Gastrocnemius medialis (tissue), 4 donors: Measurements from ENCODE around the gene ZNF839. TPM values are rescaled to one million over a fixed set of nuclear protein-coding genes. Genes with fewer than 3 reads are reported as not detected.
A peak's percentile ranks its signal among the peaks of the same experiment; 100 is the strongest.

ENCODE experiments used
- ATAC-seq, 2 donors: fragments of 150-250 bp; one replicate each; pipeline ENCODE4 v1.9.1; 2016
- DNase-seq, 2 donors: peaks; one replicate each; pipeline ENCODE4 v3.0.0-alpha.2; 2019
- H3K27ac ChIP-seq, 4 donors: fragments of 200-600 bp; sonication (generic); 1 replicate in 1 of 4; 2 replicates in 3 of 4; pipeline ENCODE4 v1.5.1; 2016 to 2018; ENCODE audit warnings: mild to moderate bottlenecking in 2 of 4, moderate library complexity in 1 of 4
- H3K27me3 ChIP-seq, 3 donors: fragments of 200-600 bp; sonication (generic) in 2 of 3; 1 replicate in 1 of 3; 2 replicates in 2 of 3; pipeline versions ENCODE4 v1.5.1 to v1.6.0; 2016 to 2019; ENCODE audit warnings: mild to moderate bottlenecking in 1 of 3, moderate library complexity in 1 of 3
- H3K36me3 ChIP-seq, 2 donors: fragments of 200-600 bp; sonication (generic) in 1 of 2; one replicate each; pipeline ENCODE4 v1.5.1; 2017 to 2018
- H3K4me1 ChIP-seq, 2 donors: fragments of 200-600 bp; sonication (generic) in 1 of 2; one replicate each; pipeline ENCODE4 v1.5.1; 2016 to 2017; ENCODE audit warnings: mild to moderate bottlenecking in 2 of 2
- H3K4me3 ChIP-seq, 4 donors: fragments of 200-600 bp; sonication (generic) in 3 of 4; 1 replicate in 1 of 4; 2 replicates in 3 of 4; pipeline ENCODE4 v1.5.1; 2016 to 2019; ENCODE audit warnings: mild to moderate bottlenecking in 2 of 4
- H3K9me3 ChIP-seq, 3 donors: fragments of 200-600 bp; sonication (generic) in 2 of 3; 1 replicate in 1 of 3; 2 replicates in 2 of 3; pipeline ENCODE4 v1.5.1; 2016 to 2019
- CTCF ChIP-seq, 5 experiments: fragments of 450-650 bp in 3 of 5; fragments of 200-600 bp in 2 of 5; sonication (generic) in 2 of 5; IDR thresholded peaks in 4 of 5; conservative IDR thresholded peaks in 1 of 5; 1 replicate in 4 of 5; 2 replicates in 1 of 5; pipeline ENCODE4 v1.5.1; 2016 to 2019; ENCODE audit warnings: antibody characterized with exemption in 5 of 5, mild to moderate bottlenecking in 3 of 5, moderate library complexity in 3 of 5
- POLR2A ChIP-seq, 2 donors: fragments of 450-650 bp; IDR thresholded peaks; one replicate each; pipeline ENCODE4 v1.6.1; 2017; ENCODE audit warnings: antibody characterized with exemption in 2 of 2, mild to moderate bottlenecking in 2 of 2, moderate library complexity in 2 of 2
- in situ Hi-C, 4 donors: fragments of 200-750 bp; cut with MboI; loops; one replicate each; pipeline versions ENCODE4 v1.15.0 to v1.8.0; 2017; ENCODE audit warnings: low sequenced_read_pairs in 4 of 4
- intact Hi-C: fragments of 100-400 bp; cut with DNase I; formaldehyde crosslinking; loops from one replicate; pipeline ENCODE4 v1.15.1; 2023; ENCODE audit warnings: low total_unique reads
- total RNA-seq, 4 donors: library from RNA; depleted of rRNA; stranded (reverse); fragments of >200 nt; gene quantifications; one replicate each; pipeline versions ENCODE4 v1.1.0 to v1.2.3, GENCODE V29; 2016

ZNF839 gene
- total RNA-seq, 4 donors from 2014 or later, result 10.6 to 16.8 (median 14.0) TPM

- TF ChIP-seq CTCF (IDR thresholded peaks at IDR 0.05 in 4 of 5, conservative IDR thresholded peaks at IDR 0.05 in 1 of 5) (no peak), POLR2A (IDR thresholded peaks at IDR 0.05) (no peak)
These were observed 67.5 kb downstream of the ZNF839 start for GRCh38 chr14:102387086-102387485.

DNA sequence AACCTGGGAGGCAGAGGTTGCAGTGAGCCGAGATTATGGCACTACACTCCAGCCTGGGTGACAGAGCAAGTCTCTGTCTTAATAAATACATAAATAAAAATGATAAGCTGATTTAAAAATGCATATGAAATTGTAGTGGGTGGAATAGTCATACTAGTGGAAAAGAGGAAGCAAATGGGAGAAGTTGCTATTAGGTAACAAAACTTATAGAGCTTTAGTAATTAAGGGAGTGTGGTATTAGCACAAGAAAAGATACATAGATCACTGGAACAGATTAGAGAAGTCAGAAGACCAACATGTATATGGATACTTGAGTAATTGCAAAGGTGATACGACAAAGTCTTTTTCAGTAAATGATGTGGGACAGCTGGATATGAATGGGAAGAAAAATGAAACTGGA is 69.7 kb downstream of the ZNF839 start:
- DNase-seq, result no peak
- Histone ChIP-seq H3K9me3 (no peaks in the 10 kb centered on the region), H3K4me3 (no peak overlapping the region), H3K27me3 (no peaks in the 10 kb centered on the region), H3K36me3 (no peaks in the 10 kb centered on the region), H3K4me1 (peaks cover 0 to 10% of the 10 kb centered on the region in 2 donors), H3K27ac (peak overlapping the region in 1 of 4 donors; percentile 29)
- in situ Hi-C loops, result no loop called here
- intact Hi-C loops, result no loop called here
- TF ChIP-seq CTCF (IDR thresholded peaks at IDR 0.05 in 4 of 5, conservative IDR thresholded peaks at IDR 0.05 in 1 of 5) (no peak), POLR2A (IDR thresholded peaks at IDR 0.05) (no peak)
- ATAC-seq, result no peak

More at GRCh38 chr14:102387086-102387485, 67.5 kb downstream of the ZNF839 start:
- intact Hi-C loops, result no loop called here
- Histone ChIP-seq H3K4me1 (peaks cover 0 to 10% of the 10 kb centered on the region in 2 donors), H3K27ac (no peak overlapping the region), H3K9me3 (no peaks in the 10 kb centered on the region), H3K4me3 (no peak overlapping the region), H3K36me3 (no peaks in the 10 kb centered on the region), H3K27me3 (no peaks in the 10 kb centered on the region)
- DNase-seq (no peak), ATAC-seq (no peak)
- in situ Hi-C loops, result no loop called here

- Histone ChIP-seq H3K4me3 (no peak overlapping the region), H3K9me3 (no peaks in the 10 kb centered on the region), H3K27me3 (no peaks in the 10 kb centered on the region), H3K4me1 (peaks cover 0 to 14% of the 10 kb centered on the region in 2 donors), H3K27ac (peak overlapping the region in 1 of 4 donors; percentile 14), H3K36me3 (no peaks in the 10 kb centered on the region)
- no peak for TF ChIP-seq CTCF (IDR thresholded peaks at IDR 0.05 in 4 of 5, conservative IDR thresholded peaks at IDR 0.05 in 1 of 5)
- no peak for TF ChIP-seq POLR2A (IDR thresholded peaks at IDR 0.05)
- in situ Hi-C loops (no loop called here), intact Hi-C loops (loop anchor here (2.0 kb wide), 1 partner anchor 15 kb away; no protein-coding TSS in a partner anchor)
- ATAC-seq (no peak), DNase-seq (no peak)
These were observed 70.7 kb downstream of the ZNF839 start for GRCh38 chr14:102390064-102390855.

Other genes with a start within 250 kb of the ZNF839 start
- gene HSP90AA1, start 232.7 kb upstream of the ZNF839 start, total RNA-seq, result 100 to 1,000 TPM; 227 to 609 (median 488) TPM
- 10 to 100 TPM; 18.1 to 49.7 (median 21.0) TPM for gene WDR20, start 179.8 kb upstream of the ZNF839 start, total RNA-seq
- 1 to 10 TPM; 1.3 to 2.8 (median 2.3) TPM for gene MOK, start 14.6 kb upstream of the ZNF839 start, total RNA-seq
- 10 to 100 TPM; 19.2 to 25.1 (median 21.5) TPM for gene CINP, start 43.1 kb downstream of the ZNF839 start, total RNA-seq
- gene TECPR2, start 43.2 kb downstream of the ZNF839 start, total RNA-seq, result 10 to 100 TPM; 10.0 to 45.0 (median 20.2) TPM
- gene ANKRD9, start 190.0 kb downstream of the ZNF839 start, total RNA-seq, result 100 to 1,000 TPM; 155 to 450 (median 216) TPM